Cardiac muscle cell (in vitro differentiated cells and primary cell): ENCODE data around the gene CNIH3. TPM values are rescaled to one million over a fixed set of nuclear protein-coding genes. Genes with fewer than 3 reads are reported as not detected.

ENCODE experiments used
- DNase-seq, 2 donors: peaks; one replicate each; pipeline versions ENCODE4 v3.0.0 to v3.0.0-alpha.2; 2010 to 2017; ENCODE audit warnings: low read depth in 1 of 2, low spot score in 1 of 2
- H3K27ac ChIP-seq: fragments of 200-600 bp; sonication (generic); 2 replicates; pipeline ENCODE4 v1.5.1; 2016
- H3K27me3 ChIP-seq: fragments of 200-600 bp; sonication (generic); 2 replicates; pipeline ENCODE4 v1.6.0; 2016; ENCODE audit warnings: control low read depth
- H3K36me3 ChIP-seq: fragments of 200-600 bp; sonication (generic); 2 replicates; pipeline ENCODE4 v1.5.1; 2016; ENCODE audit warnings: control low read depth
- H3K4me1 ChIP-seq: fragments of 200-600 bp; sonication (generic); 2 replicates; pipeline ENCODE4 v1.8.1; 2017; ENCODE audit warnings: low read depth, mild to moderate bottlenecking, mixed run types
- H3K4me3 ChIP-seq: fragments of 200-600 bp; sonication (generic); 2 replicates; pipeline ENCODE4 v1.5.1; 2016; ENCODE audit warnings: mild to moderate bottlenecking
- H3K9me3 ChIP-seq: fragments of 200-600 bp; sonication (generic); 2 replicates; pipeline ENCODE4 v1.5.1; 2017; ENCODE audit warnings: low read depth, mild to moderate bottlenecking, control low read depth
- CTCF ChIP-seq: IDR thresholded peaks from 2 replicates; pipeline ENCODE4 v1.5.1; 2012; ENCODE audit warnings: low read depth, mild to moderate bottlenecking, low read length
- polyA plus RNA-seq: library from polyadenylated mRNA; unstranded; fragments of >200 nt; fragmentation: Nextera tagmentation; extraction: Ambion mirVana; gene quantifications from 2 replicates; pipeline ENCODE4 v1.2.1, GENCODE V29; 2016
- total RNA-seq: library from RNA; depleted of rRNA; stranded (reverse); fragments of >200 nt; gene quantifications from 2 replicates; pipeline ENCODE4 v1.2.3, GENCODE V29; 2016

Gene CNIH3
- total and polyA plus RNA-seq, 2 experiments from 2014 or later = 3.2 to 4.2 TPM

GRCh38 chr1:224753491-224753890, 137.4 kb downstream of the CNIH3 start:
- no peak overlapping the region for H3K27ac ChIP-seq
- no peak for DNase-seq
- H3K36me3 ChIP-seq = no peaks in the 10 kb centered on the region
- peaks cover 2% of the 10 kb centered on the region for H3K9me3 ChIP-seq
- no peak for TF ChIP-seq CTCF
- H3K4me1 ChIP-seq = no peaks in the 10 kb centered on the region
- no peaks in the 10 kb centered on the region for H3K27me3 ChIP-seq
- H3K4me3 ChIP-seq = no peak overlapping the region

GRCh38 chr1:224755586-224755985, 139.5 kb downstream of the CNIH3 start:
- TF ChIP-seq CTCF = no peak
- DNase-seq = no peak
- H3K27me3 ChIP-seq = no peaks in the 10 kb centered on the region

GRCh38 chr1:224757508-224757907, 141.4 kb downstream of the CNIH3 start:
- Histone ChIP-seq H3K9me3 (peaks cover 3% of the 10 kb centered on the region), H3K4me3 (no peak overlapping the region), H3K27ac (no peak overlapping the region), H3K4me1 (no peaks in the 10 kb centered on the region), H3K36me3 (no peaks in the 10 kb centered on the region), H3K27me3 (no peaks in the 10 kb centered on the region)
- DNase-seq = no peak
- TF ChIP-seq CTCF = no peak

More at GRCh38 chr1:224755586-224755985, 139.5 kb downstream of the CNIH3 start:
- peaks cover 3% of the 10 kb centered on the region for H3K9me3 ChIP-seq
- no peaks in the 10 kb centered on the region for H3K4me1 ChIP-seq
- H3K4me3 ChIP-seq = no peak overlapping the region
- no peak overlapping the region for H3K27ac ChIP-seq
- no peaks in the 10 kb centered on the region for H3K36me3 ChIP-seq

GRCh38 chr1:224759135-224759534, 143.0 kb downstream of the CNIH3 start:
- no peaks in the 10 kb centered on the region for H3K27me3 ChIP-seq
- no peaks in the 10 kb centered on the region for H3K4me1 ChIP-seq
- H3K27ac ChIP-seq = no peak overlapping the region
- no peaks in the 10 kb centered on the region for H3K36me3 ChIP-seq
- peaks cover 3% of the 10 kb centered on the region for H3K9me3 ChIP-seq
- H3K4me3 ChIP-seq = no peak overlapping the region
- no peak for TF ChIP-seq CTCF
- no peak for DNase-seq

- no peak for TF ChIP-seq CTCF
- H3K9me3 ChIP-seq = peaks cover 3% of the 10 kb centered on the region
- no peak for DNase-seq
- no peaks in the 10 kb centered on the region for H3K36me3 ChIP-seq
- H3K4me1 ChIP-seq = no peaks in the 10 kb centered on the region
- no peak overlapping the region for H3K4me3 ChIP-seq
- no peak overlapping the region for H3K27ac ChIP-seq
- no peaks in the 10 kb centered on the region for H3K27me3 ChIP-seq
Measured at GRCh38 chr1:224759681-224760091, 143.6 kb downstream of the CNIH3 start.

GRCh38 chr1:224760163-224760562, 144.0 kb downstream of the CNIH3 start:
- Histone ChIP-seq H3K36me3 (no peaks in the 10 kb centered on the region), H3K4me3 (no peak overlapping the region), H3K4me1 (no peaks in the 10 kb centered on the region), H3K9me3 (peaks cover 3% of the 10 kb centered on the region), H3K27ac (no peak overlapping the region), H3K27me3 (no peaks in the 10 kb centered on the region)
- no peak for DNase-seq
- TF ChIP-seq CTCF = no peak
